ENCODE data around the gene TCEA2.
A peak's percentile ranks its signal among the peaks of the same experiment; 100 is the strongest.

Gene TCEA2

DNA sequence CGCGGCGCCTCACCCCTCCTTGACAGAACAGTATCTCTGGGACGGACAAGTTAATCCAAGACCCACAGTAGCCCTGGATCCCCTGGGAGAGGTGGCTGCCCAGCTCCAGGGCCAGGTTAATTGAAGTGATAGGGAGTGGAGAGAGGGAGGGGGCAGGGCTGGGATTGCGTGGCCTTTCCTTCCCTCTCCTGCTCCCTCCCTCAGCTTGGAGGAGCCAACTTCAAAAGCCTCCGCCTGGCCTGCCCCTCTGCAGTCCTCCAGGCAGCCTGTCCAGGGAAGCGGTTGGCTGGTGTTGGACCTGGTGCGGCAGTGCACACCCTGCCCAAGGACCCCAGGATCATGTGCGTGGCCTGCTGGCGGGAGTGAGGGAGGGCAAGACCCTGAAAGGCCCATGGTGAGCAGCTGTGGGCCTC lies 27.1 kb upstream of the TCEA2 start, which contains the start of gene C20orf204:
TSS of gene C20orf204 (plus strand) at position 250 of the 413 bp plus-strand sequence. CDS start at position 392, 142 bp downstream.
- DNase-seq, result no peak

DNA sequence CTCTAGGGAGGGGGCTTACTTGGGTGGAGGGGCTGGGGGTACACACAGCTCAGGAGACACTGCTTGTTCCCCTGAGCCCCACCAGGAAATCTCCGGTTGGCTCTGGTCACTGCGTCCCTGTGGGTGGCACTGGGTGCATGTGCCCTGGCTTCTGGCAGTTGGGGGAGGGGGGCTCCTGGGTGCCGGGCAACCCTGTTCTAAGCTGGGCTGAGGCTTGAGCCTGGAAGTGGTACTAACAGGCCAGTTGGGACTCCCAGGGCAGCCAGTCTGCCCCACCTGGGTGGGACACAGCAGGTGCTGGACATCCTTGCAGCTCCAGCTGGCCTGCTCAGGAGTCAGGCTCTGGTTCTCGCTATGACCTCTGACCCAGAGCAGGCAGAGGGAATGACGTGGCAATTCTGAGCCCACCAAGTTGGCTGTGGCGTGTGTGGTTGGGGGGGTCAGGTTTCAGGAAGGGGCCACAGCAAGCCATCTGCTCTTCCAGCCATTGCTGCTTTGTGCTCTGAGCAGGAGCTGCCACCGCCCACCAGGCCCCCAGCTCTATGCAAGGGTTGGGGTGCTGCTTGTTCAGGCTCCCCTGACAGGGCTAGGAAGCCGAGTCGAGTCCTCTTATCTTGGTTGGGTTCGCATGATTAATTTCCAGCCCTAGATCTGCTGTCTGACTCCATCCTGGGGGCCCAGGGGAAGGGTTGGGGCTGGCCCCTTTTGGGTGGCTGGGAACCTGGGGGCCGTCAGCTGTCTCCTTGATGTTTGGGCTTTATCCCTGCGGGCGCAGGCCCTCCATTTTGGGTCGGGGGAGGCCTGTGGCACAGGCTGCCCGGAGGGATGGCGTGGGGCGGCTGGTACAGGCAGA lies 26.4 kb upstream of the TCEA2 start:
- no peak for DNase-seq

DNA sequence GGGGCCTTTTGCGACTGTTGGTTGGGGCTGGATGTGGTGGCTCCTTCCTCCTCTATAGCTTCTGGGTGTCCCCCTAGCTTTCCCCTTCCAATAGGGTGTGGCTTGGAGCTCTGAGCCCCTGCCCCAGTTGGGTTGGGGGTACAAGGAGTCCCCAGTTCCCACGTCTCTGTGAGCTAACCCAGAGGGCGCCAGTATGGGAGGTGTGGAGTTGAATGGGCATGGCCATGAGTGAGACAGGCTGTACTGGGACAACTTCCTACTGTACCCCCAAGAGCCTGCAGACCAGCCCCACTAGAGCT lies 25.9 kb upstream of the TCEA2 start:
- DNase-seq, result no peak

DNA sequence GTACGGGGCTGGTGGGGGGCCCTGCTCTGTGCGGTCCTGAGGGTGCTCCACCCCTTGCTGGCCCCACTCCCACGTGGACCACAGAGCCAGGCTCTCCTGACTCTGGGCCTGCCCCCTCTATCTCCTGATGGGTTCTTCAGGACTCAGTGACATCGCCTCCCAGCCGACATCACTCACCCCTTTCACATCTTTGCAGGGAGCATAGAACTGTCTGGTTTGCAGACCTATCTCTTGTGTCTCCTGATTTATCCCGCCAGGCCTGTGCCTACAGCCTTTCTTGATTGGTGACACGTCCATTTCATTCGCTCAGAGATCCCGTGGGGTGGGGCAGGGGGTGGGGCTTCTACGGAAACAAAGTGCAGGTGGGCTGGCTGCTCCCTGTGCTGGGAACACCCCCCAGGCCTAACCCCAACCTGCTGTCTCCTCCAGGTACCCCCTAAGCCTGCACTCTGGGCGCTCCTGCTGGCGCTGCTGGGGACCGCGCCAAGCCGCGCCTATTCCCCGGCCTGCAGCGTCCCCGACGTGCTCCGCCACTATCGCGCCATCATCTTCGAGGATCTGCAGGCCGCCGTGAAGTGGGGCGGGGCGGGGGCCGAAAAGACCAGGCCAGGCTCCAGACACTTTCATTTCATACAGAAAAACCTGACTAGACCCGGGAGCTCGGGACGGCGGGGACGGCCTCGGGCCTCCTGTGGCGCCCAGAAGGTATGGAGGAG lies 25.3 kb upstream of the TCEA2 start:
- no peak for DNase-seq

DNA sequence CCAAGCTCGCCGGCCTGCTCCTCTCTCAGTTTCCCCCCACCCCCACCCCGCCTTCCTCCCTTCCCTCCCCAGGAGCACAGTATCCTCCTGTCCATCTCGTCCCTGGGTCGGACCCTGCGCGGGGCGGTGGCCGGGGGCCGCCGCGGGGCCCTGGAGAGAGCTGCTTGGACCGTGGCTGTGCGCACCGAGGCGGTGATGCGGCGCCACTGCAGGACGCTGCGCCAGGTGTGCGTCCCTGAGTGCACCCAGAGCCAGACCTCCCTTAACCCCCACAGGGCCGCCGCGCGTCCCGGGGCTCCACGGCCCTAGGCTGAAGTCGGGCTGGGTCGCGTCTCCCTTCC lies 24.8 kb upstream of the TCEA2 start:
- DNase-seq, result no peak

DNA sequence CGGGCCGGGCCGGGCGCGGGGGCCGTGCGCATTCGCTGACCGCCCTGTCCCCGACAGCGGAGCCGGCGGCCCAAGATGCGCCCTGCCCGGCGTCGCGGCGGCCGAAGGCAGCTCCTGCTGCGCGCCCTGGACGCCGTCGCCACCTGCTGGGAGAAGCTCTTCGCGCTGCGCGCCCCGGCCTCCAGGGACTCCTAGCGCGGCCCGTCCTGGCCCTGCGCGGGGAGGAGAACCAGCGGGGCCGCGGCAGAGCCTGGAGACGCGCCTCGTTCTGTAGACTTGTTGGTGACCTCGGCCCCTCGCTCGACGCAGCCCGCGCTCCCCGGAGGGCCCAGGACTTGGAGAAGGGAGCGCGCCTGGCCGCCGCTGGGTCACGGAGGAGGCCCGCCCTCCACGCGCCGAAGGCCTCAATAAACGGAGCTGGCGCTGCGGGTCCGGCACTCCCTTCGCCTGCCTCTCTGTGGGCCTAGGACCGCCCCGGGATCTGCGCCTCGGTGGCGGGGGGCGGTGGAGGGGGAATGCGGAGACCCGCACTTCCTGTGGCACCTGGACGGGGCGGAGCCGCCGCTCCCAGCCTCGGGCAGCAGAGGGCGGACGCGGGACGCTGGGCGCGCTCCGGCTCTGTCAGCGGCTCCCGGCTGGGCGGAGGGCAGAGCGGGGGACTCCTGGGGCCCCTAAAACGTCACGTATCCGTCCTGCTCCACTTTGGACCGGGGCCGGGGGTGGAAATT lies 24.3 kb upstream of the TCEA2 start:
- DNase-seq, result peak; percentile 78

DNA sequence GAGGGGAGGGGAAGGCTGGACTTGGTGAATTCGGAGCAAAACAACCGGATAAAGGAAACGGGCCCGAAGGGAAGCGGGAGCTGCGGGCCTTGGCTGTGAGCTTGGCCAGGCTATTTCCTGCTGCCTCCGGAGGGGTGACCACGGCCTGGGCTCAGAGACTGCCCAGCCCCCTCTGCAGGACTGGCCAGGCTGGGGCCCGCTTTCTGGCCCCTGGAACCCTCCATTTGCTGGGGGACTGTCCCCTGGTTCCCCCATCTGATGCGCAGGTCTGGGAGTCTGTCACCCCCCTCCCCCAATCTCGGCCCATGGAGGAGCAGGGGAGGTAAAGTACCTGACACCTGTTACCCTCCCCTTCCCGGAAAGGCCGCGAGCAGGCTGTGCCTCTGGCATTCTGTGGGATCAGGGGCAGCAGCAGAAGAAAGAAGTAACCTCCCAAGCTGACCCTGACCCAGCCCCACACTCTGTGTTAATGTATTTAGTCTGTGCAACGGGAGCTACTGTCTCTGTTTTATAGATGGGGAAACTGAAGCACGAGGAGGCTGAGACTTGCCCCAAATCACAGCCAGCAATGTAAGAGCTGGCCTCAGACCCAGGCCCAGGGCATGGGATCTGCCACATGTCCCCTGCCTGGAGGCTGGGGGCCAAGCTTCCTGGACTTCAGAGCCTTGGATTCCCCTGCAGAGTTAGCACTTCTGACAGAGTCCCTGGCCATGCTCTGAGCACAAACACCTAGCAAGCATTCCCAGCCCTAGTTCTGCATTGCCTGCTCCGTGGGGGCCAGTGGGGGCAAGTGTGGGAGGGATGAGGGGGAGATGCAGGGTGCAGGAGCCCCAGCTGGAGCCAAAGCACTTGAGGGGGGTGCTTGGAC lies 23.5 kb upstream of the TCEA2 start:
- DNase-seq, result no peak

DNA sequence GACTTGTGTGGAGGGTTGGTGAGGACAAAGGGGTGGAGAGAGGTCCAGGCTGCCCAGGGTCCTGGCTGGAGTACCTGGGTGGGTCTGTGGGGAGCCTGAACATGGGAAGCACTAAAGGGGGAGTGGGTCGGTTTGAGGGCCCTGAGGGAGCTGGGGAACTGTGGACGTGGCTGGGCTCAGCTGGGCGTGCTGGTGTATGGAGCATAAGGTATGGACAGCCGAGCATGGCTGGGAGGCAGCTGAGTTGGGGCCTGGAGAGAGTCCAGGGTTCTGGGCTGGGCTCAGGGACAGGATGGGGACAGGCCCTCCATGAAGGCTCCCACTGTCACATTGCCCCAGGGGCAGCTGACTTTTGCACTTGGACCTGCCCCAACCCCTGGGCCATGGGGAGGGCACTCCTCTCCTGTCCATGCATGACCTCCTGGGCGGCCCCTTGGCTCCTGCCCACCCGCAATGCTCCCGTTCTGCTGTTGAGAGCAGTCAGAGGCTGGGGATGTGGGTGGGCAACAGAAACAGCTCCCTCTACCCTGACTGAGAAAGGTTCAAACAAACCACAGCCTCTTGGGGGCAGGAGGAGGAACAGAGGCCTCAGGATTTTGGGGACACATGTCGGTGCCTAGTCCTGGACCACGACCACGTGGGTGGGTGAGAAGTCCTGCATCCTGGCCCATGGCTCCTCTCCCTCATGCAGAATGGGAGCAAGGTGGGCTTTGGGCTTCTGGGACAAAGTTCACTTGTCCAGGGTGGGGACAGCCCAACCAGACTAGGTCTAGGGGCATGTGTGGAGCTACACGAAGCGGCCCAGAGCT lies 22.6 kb upstream of the TCEA2 start:
- peak; percentile 30 for DNase-seq

DNA sequence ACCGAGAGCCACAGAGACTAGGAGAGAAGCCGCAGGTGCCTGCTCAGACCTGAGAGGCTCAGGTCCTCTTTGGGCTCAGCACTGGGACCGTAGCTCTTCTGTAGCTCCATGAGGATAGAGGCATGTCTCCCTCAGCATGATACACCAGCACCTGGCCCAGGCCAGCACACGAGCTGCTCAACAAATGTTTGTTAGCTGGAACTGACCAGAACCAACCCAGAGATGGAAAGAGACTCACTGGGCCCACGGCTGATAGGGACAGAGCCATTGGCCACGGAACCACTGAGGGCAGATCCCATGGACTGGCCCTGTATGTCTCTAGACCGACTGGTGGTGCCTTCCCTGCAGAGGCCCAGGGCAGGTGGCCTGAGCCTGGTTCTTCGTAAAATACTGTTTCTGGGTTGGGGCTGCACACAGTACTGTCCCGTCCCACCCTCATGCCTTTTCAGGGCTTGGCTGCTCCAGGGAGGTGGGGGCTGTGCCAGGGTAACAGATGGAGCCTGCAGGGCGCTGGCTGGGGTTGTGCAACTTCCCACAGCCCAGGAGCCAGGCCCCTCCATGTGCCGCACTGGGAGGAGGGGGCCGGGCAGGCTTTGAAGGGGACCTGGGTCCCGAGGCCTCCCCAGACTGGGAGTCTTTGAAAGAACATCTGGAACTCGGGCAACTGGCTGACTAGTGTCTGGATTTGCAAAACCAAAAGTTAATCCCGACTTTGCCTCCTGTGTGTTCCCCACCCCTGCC lies 21.8 kb upstream of the TCEA2 start:
- DNase-seq, result peak; percentile 29

DNA sequence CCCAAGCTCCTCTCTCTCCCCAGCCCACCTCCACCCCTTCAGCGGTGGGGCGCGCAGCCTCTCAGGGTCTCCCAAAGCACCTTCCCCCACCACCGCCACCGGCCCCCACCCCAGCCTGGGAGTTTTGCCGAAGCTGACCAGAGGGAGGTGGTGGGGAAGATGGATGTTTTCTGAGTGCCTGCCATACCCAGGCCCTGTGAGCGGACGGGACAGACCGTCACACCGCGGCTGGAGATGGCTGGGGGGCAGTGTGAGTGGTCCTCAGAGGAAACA lies 21.3 kb upstream of the TCEA2 start:
- DNase-seq, result no peak

DNA sequence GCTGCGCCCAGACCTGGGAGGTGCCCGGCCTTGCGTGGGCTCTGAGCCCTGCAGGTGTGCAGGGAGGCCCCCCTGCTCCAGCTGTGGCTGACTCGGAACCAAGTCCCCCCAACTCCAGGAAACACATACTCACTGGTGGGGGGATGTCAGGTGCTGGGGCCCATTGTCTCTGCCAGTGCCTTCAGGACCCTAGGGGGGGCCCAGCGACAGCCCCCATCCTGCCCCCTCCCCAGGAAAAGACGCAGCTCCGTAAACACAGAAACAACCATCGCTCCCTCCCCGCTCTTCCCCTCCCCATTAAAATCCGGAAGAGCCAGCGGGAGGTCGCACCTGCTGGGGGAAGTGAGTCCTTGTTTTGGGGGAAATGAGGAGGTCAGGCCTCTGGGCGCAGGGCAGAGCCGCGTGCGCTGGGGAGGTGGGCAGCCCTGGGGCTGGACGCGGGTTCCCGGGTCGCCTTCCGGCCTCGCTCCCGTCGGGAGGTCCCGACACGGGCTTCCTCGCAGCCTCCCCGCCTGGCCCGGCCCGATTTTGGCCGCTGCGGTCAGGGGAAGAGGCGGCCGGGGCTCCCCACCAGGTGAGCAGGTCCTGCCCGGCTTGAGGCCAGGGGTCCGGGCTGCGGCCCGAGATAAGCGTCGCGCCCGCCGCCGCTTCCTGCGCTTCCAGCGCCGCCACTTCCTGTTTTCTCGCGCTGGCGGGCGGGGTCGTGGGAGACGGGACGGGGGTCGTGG lies 20.8 kb upstream of the TCEA2 start:
- DNase-seq, result peak; percentile 41

DNA sequence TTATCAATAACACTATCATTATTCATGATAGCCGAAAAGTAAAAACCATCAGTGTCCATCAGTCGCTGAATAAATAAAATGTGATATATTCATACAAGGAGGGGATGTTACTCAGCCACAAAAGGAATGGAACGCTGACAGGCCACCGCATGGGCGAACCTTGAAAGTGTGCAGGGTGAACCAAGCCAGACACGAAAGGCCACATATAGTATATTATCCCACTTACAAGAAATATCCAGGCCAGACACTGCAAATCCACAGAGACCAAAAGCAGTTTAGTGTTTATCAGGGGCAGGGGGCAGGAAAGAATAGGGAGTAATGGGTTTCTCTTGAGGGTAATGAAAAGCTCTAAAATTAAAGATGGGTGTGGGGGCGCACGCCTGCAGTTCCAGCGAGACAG lies 19.2 kb upstream of the TCEA2 start:
- no peak for DNase-seq

DNA sequence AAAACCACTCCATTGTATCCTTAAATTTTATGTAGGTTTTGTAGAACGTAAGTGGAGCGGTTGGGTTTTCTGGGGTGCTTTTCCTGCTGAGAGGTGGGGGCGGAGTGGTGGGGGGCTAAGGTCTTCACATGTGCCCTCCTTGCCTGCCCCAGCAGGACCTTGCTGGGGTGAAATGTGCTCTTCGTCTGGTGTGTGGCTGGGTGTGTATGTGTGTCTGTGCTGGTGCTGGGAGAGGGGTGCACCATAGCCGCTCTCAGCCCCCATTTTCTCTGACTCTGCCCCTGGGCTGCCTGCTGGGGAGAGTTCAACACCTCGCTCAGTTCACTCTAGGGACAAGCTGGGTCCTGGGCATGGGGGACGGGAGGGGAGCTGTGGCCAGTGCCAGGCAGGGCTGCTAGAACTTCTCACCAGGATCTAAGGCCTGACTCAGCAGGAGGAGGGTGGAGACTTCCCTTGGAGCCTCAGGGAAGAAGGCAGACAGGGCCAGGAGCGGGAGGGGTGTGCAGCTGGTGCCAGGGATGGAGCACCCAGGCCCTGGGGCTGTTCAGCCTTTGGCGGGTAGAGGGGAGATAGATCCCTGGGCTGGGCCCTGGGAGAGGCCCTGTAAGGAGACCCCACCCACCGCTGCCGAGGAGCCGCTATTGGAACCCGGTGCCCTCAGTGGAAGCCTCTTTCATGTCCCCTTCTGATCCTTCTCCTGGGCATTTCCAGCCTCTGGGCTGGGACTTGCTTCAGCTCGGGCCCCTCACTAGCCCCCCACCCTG lies 18.3 kb upstream of the TCEA2 start:
- DNase-seq, result no peak

DNA sequence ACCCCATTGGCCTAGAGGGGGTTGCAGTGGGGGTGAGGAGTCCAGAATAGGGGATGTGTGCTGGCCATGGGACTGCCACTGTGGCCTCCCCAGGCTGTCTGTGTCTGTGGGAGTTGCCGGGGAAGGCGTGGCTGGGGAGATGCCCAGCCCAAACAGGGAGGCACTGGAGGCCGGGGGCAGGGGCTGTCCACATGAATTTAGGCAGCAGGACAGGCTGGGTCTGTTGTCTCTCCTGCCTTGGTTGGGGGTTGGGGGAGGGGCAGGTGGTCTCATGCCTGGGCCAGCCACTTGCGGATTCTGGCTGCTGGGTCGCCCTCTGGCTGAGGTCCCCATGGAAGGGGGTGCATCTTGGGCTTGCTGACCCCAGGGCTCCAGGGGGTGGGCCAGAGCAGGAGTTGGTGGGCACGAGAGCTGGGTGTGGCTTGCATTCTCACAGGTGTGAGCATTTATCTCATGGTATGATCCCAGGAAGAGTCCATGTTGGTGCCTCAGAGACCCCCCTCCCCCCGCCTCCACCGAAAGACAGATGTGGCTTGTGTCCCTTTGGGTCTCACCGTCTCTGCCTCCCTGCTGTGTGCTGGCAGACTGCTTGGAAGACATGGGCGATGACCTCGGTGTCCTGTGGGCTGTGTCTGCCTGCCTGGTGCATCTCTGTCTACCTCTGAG lies 17.5 kb upstream of the TCEA2 start:
- no peak for DNase-seq

DNA sequence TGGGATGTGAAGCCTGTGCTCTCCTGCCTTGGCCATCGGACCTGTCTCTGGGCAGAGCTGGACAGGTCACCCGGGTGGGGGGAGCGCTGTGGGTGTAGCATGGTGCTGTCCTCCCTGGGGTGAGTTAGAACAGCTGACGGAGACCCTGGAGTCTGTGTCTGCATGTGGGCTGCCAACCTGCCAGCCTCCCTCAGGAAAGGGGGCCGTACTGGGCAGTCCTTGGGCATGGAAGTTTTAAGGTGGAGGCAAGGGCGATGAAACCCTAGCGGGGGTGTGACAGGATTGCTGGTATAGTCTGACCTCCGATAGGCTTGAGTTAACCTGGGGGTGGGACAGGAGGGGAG lies 16.0 kb upstream of the TCEA2 start:
- DNase-seq, result no peak

DNA sequence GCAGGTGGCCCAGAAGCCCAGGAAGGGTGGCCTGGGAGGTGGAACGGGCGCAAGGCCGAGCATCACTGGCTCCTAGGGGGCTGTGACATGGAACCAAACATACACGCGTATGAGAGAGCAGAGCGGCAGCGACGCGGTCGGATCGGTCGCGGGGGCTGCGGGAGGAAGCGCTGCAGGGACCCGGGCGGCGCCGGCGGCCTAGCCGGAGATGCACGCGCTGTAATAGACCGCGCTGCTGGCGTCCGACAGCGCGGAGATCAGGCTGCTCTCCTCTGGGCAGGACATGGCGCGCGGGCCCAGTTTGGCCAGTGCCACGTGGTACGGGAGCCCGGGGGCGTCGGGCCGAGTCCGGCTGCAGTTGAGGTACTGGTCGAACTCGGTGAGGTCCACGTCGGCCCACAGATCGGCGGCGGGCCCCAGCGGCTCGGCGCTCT lies 15.0 kb upstream of the TCEA2 start:
- DNase-seq, result no peak

DNA sequence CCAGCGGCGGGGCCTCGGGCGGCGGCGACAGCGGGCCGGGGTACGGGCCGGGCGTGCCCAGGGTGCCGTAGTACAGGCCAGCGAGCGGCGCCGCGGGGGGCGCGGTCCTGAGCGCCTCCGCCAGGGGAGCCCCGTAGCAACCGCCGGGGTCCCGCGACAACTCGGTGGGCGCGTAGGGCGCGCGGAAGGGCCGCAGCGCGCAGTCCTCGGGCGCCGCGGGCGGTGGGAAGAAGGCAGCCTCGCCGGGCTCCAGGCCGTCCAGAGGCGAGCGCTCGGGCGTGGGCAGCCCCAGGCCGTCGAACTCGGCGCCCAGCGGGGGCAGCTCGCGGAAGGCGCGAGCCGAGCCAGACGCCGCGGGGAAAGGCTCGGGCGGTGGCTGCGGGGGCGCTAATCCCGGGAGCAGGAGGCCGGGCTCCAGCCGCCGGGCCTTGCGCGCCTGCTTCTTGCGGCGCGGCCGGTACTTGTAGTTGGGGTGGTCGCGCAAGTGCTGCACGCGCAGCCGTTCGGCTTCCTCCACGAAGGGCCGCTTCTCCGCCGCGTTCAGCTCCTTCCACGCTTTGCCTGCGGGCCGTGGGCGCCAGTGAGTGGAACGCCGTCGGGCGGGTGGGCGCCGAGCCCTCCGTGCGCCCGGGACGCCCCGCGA lies 14.5 kb upstream of the TCEA2 start:
- DNase-seq, result no peak

DNA sequence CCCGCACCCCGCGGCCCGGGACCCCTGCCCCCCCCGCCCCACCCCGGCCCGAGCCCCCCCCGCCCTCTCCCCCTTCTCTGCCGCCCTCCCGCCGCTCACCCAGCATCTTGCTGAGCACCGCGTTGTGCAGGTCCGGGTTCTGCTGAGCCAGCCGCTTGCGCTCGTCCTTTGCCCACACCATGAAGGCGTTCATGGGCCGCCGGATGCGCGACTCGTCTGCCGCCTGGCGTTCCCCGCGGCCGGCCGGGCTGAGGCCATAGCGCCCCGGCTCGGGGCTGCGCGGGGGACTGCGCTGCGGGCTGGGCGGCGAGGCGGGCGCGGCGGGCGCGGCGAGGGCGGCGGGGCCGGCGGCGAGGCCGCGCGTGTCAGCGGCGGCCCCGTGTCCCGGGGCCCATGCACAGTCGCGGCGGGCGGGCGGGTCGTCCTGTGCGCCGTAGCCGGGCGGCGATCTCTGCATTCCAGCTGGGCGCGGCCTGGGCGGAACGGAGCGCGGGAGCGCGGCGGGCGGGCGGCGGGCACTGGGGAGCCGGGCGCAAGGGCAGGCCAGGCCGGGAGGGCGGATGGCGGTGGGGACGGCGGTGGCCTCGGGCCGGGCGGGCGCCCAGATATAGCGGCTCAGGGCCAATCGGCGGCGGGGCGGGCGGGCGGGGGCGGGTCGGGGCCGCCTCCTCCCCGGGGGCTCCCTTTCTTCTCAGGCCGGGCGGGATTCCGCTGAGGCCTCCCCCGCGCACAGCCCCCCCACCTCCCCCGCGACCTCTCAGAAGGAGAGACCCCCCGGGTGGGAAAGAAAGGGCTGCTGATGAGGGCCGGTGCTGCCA lies 13.7 kb upstream of the TCEA2 start, which contains the start of gene SOX18:
TSS of gene SOX18 (minus strand) at position 580 of the 818 bp plus-strand sequence. CDS start at position 457, 123 bp downstream.
- no peak for DNase-seq

All from activated CD4-positive, CD25-positive, alpha-beta regulatory T cell treated with anti-CD3 and anti-CD28 coated beads, Interleukin-2, amount 50 U/mL, for 72 hours (primary cell).